Stimulated activated CD4-positive, alpha-beta T cell treated with anti-CD3 and anti-CD28 coated beads, TNF-alpha, amount 100 ng/mL, for 4 hours (primary cell): ENCODE measurements around the gene DCTN3.

Source experiments
- DNase-seq, 3 experiments: peaks; one replicate each; pipeline ENCODE4 v3.0.0-alpha.2; 2020; ENCODE audit warnings: low read depth in 3 of 3

Gene DCTN3

GRCh38 chr9:34590381-34591247 lies 29.7 kb downstream of the DCTN3 start:
- DNase-seq, result no peak

GRCh38 chr9:34589636-34590380 lies 30.5 kb downstream of the DCTN3 start, which contains the start of gene CNTFR:
TSS of gene CNTFR (minus strand) at chr9:34589724. CDS start at chr9:34568981, 20,743 bp downstream.
- DNase-seq, result no peak

GRCh38 chr9:34588671-34589635 lies 31.3 kb downstream of the DCTN3 start:
- no peak for DNase-seq

- no peak for DNase-seq
These were observed 33.0 kb downstream of the DCTN3 start for GRCh38 chr9:34587271-34587670.

GRCh38 chr9:34585946-34586669 lies 34.2 kb downstream of the DCTN3 start:
- no peak for DNase-seq

- DNase-seq, result no peak
These were observed 35.3 kb downstream of the DCTN3 start for GRCh38 chr9:34584970-34585369.

GRCh38 chr9:34582787-34583186 lies 37.5 kb downstream of the DCTN3 start:
- no peak for DNase-seq

GRCh38 chr9:34581318-34581717 lies 39.0 kb downstream of the DCTN3 start:
- no peak for DNase-seq

- no peak for DNase-seq
These were observed 39.9 kb downstream of the DCTN3 start for GRCh38 chr9:34580358-34580757.

- no peak for DNase-seq
These were observed 40.5 kb downstream of the DCTN3 start for GRCh38 chr9:34579808-34580163.

GRCh38 chr9:34579104-34579807 lies 41.0 kb downstream of the DCTN3 start:
- DNase-seq, result no peak

GRCh38 chr9:34578241-34579103 lies 41.8 kb downstream of the DCTN3 start:
- DNase-seq, result no peak

- no peak for DNase-seq
These were observed 42.7 kb downstream of the DCTN3 start for GRCh38 chr9:34577400-34578240.

- DNase-seq, result no peak
These were observed 43.5 kb downstream of the DCTN3 start for GRCh38 chr9:34576597-34577399.

- no peak for DNase-seq
These were observed 44.3 kb downstream of the DCTN3 start for GRCh38 chr9:34575862-34576596.

- DNase-seq, result no peak
These were observed 45.1 kb downstream of the DCTN3 start for GRCh38 chr9:34575241-34575640.

- DNase-seq, result no peak
These were observed 45.7 kb downstream of the DCTN3 start for GRCh38 chr9:34574571-34574970.
